GM19463 (cell line): ENCODE measurements around the gene PDE10A.
"Not testable (repeated sequence)": the region's sequence is repeated elsewhere in the genome, so short reads cannot be mapped to it uniquely, and the experiment has no call there.

ENCODE experiments used
- ATAC-seq: cut with Tn5 transposase; IDR thresholded peaks from one replicate; pipeline ENCODE4 v1.9.1; 2021; ENCODE audit warnings: mild to moderate bottlenecking, moderate library complexity; ENCODE audit not compliant: unreplicated experiment

Gene PDE10A

DNA sequence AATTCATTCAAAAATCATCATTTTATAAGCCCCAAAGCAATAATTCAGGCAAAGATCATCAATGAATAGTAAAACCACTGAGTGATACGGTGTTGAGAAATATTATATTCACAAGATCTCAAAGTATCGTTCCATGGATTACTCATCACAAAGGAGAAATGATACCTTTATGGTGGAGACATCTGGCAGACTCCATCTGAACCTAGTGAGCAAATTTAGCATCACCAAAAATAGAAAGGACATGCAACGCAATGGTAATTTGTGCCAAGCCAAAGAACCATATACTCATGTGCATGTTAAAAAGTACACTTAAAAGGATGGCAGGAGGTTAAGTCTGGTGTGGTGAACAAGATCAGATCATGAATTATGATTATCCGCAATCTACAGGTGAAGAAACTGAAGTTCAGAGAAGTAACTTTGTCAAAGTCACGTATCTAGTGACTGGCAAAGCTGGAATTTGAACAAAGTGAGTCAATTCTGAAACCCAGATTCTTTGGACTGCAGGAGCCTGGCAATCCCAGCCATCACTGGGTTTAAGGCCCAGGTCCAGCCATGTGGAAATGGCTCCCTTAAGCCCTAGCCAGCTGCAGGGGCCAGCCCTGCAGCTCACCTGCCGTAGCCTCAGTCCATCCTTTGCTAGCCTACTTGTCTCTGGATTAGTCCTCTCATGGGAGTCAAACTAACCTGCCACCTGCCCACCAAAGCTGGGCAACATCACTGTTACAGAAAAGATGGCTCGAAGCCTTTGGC is 68.3 kb downstream of the PDE10A start:
- no peak for ATAC-seq

DNA sequence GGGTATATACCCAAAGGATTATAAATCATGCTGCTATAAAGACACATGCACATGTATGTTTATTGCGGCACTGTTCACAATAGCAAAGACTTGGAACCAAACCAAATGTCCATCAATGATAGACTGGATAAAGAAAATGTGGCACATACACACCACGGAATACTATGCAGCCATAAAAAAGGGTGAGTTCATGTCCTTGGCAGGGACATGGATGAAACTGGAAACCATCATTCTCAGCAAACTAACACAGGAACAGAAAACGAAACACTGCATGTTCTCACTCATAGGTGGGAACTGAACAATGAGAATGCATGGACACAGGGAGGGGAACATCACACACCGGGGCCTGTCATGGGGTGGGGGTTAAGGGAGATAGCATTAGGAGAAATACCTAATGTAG is 70.1 kb downstream of the PDE10A start:
- ATAC-seq, result not testable (repeated sequence)

DNA sequence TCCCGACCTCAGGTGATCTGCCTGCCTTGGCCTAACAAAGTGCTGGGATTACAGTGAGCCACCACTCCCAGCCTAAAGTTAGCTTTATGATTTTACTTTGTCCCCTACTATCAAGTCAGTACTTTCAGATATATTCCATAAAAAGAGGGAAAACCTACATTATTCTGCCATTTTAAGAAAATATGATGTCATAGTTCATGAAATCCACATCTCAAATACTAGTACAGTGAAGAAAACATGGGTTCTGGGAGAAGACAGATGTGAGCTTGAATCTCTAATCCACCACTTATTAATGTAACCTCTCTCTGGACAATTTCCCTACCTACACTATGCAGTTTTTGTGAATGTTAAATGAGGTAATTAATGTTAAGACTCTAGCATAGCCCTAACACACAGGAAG is 74.5 kb downstream of the PDE10A start:
- ATAC-seq, result no peak

DNA sequence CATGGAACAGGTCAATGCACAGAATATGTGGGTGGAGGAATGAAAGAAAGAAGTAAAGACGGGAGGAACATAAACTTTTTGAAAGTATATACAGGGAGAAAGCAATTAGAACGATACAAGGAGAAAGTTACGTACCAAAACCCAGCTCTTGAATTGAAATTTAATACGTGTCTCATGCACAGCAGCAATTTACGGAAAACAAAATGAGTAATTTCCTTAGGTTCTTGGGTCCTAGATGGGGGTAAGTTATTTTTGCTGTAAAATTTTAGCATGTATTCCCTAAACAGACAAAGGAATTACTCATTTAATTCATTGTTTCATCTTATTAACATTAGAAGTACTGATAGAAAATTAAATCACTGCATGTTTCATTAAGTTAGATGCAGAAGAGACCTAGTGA is 75.8 kb downstream of the PDE10A start:
- no peak for ATAC-seq

DNA sequence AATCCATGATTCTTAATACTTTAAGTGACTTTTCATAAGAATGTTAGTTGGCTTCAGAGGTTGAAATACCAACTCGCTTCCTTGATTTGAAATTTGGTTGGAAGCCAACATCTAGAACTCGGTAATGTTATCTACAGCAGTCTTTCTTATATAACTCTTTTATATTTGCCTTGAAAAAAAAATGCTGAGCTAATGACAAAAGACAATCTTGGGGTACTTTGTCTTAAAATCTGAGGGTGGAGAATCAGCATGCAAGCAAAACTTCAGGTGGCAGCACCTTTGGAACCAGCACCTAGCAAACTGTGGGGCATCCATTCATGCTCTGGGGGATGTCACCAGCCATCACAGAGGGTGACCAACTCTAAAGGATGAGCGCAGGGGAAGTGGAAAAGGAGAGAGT is 76.3 kb downstream of the PDE10A start:
- no peak for ATAC-seq

DNA sequence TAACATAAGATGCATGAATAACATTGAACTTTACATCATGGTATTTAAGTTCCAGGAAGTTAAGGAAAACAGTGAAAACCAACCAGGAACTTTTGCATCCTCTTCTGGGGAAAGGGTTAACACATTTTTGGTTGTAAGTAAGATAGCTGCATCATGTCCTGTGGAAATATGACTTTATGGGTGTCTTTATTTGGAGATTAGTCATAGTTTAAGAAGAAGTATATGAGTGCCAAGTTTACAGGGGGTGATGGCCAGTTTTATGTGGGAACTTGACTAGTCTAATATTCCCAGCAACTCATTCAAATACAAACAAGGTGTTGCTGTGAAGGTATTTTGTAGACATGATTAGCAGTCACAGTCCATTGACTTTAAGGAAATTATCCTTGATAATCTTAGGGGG is 78.0 kb downstream of the PDE10A start:
- ATAC-seq, result no peak

DNA sequence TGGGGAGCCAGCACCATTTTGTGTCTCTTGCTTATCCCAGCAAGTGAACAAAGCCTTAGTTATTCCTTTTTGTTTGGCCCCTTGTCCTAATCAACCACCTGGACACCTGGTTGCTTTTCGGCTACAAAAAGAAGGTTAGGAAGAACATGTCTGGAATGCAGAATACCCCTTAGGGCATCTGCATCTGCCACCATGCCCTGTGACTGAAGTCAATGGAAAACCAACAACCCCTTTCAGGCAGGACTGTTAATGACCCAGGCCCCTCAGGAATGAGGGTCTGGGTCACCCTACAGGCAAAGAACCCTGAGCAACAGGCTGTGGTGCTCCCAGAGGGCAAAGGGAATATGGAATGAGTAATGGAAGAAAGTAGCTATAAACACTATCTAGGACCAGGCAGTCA is 78.5 kb downstream of the PDE10A start:
- ATAC-seq, result no peak

DNA sequence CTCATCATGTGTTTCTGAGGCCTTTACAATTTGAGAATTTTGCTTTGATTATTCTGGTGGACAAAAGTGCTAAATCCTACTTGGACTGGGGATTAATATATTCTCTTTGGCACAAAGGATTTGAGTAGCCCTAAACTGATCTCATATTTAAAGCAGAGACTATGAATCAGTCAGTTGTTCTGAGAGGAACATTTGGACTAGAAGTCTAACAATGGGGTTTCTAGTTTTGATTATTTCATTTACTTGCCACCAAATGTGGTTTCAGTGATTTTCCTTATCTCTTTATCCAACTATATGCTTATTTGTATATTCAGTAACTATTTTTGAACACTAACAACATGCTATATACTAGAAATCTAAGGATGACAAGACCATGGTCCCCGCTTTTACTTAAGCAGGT is 81.4 kb downstream of the PDE10A start:
- ATAC-seq, result no peak

DNA sequence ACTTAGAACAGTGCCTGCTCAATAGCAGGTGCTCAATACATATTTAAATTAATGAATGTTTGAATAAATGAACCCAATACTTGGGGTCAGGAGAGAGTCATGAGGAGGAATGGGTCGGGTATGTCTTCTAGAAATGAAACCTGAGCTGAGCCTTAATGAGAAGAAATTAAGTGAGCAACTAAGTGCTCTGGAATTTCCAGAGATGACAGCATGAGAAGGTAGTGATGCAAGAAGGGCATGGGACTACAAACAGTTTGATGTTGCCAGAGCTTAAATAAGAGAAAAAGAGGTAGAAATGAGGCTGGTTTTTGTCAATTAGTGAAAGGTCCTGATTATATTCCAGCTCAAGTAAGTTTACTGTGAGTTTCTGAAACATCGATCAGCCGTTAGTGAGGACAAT is 82.9 kb downstream of the PDE10A start:
- ATAC-seq, result no peak

DNA sequence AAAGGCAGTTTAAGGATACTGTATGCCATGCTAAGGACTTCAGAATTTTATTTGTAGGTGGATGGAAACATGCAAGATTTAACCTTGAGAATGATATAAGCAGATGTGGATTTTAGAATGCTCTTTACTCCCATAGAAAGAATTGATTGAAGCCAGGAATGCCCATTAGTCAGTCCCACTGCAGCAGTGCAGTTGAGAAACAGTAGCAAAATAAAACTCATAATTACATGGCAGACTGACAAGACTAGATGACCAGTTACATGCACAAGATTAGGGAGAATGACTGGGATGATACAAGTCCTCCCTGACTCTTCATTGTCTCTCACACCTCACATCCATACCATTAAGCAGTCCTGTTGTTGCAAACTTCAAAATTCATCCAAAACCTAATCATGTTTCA is 83.9 kb downstream of the PDE10A start:
- ATAC-seq, result no peak

DNA sequence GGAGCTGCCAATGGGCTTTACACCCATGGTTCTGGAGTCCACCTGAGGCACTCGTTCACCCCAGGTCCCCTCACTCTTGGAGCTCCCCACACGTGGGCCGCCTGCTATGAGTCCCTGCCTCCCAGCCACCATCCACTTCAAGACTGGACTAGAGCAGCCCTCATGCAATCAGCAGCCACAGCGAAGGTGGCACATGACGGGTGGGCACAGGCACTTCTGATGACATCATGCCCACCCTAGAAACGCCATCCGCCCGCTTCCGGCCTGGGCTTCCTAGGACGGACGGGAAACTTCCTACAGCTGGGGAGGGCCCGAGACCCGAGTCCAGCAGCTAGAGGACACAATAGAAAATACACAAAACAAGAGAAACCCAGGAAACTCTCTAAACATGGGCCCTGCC is 85.5 kb downstream of the PDE10A start:
- ATAC-seq, result no peak

DNA sequence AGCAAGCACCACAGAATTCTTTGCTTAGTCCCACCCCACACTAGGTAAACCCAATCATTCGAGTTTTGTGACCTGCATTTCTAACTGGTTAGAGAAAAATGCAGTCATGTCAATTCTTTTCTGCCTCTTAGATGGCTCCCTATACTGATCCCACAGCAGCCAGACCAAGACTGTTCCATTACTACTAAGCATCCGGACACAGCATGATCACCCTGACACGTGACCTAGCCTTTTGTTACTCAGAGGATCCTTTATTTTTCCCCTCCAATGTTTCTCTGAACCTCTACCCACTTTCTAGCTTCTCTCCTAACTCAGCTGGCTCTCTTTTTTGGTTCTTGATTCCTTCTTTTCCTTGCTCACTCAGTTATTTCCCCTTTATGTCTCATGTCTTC is 87.9 kb downstream of the PDE10A start:
- no peak for ATAC-seq

DNA sequence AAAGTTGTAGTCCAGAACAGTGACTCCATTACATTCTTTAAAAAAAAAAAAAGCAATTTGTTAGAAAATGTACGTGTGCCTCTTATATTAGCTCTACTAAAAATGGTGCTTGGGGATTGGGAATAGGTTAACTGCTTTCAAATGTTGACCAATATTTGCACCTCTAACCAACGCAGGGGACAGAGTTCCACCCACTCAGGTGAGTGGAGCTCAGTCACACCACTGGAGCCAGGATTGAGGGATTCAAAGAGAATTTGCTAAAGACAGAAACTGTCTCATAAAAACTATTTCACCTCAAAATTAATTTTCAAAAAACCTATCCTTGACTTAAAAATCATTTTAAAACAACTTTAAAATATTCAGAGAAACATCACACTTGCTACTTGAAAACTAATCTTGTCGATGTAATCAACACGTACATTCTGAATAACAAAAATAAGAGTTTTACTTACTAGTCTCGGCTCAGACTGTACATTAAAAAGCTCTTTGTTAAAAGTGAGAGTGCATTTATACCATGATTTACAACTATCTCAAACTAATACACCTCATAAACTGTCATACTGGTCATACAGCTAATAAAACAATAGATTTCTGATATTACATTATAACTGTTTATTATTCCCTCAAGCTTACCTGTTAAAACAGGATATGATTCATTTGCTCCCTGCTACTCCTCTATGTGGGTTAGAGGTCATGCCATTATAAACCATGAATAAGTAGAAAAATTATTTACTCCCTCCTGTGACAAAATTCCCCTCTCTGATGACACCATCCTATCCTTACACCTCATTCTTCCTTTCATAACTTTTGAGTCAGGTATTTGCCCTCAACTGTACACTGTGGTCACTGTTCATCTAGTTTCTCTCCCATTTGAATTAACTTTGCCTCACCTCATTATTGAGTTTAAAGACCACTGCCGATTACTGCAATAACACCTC is 88.6 kb downstream of the PDE10A start:
- ATAC-seq, result peak; percentile 55

DNA sequence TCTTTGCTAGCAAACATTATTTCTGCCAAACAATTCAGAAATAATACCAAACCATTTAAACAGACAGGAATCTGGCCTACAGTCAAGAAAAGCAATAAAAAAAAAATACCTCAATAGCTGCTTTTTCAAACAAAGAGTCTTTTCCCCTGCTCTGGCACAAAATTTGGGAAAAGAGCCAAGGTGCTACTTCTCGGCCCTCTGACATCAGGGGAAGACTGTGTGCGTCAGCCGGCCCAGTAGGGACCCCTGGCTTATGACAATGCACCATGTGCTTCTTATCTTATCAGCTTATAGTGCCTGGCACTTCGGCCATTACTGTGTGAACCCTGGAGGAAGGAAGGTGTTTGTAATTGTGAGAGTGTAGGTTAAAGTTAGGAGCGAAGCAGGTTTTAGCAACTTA is 89.4 kb downstream of the PDE10A start:
- ATAC-seq, result no peak

DNA sequence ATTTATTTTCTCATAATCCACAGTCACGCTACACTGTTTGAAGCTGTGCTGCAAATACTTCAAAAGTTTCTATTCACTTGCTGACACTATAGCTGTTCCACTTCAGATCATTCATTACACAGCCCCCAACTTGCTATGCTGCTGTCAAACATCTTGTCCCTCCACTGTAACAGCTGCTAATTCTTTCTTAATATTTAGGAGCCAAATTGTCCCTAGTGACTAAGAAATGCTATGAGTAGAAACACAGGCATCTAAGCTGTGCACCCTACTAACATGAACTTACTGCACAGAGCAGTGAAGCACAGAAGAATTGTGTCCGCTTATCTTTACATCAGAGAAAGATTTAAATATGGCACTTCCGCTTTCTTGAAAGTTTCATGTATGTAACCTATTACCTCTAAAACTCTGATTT is 91.3 kb downstream of the PDE10A start:
- ATAC-seq, result peak; percentile 59

DNA sequence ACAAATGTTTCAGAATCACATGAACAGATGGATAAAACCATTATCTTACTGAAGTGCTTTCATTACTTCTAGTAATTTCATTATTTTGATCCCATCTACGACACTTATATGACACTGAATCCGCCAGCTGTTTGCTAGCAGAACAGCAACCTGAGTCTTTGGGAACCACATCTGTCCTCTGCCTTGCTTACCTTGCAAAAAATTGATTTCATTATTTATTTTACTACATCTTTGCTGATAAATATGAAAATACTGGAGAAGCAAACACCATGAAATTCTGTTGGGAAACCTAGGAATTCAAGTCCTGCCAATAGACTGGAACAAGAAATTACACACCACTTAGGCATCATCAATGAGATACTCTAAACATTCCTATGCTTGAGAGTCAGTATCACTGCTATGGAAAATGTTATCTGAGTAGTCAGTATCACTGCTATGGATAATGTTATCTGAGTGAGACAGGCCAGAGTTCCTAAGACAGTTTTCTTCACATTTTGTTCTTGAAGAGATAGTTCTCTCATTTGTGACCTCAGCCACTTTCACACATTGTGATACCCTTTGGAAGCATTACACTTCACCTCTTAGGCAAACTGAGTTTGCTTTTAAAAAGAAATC is 91.9 kb downstream of the PDE10A start:
- ATAC-seq, result no peak

DNA sequence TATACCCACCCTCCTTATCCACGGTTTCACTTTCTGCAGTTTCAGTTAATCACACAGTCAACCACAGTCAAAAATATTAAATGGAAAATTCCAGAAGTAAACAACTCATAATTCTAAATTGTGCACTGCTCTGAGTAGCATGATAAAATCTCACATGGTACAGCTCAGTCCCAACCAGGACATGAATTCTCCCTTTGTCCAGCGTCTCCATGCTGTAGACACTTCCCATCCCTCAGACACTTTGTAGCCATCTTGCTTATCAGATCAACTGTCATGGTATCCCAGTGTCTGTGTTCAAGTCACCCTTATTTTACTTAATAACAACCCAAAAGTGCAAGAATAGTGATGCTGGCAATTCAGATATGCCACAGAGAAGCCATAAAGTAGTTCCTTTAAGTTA is 94.7 kb downstream of the PDE10A start:
- no peak for ATAC-seq

DNA sequence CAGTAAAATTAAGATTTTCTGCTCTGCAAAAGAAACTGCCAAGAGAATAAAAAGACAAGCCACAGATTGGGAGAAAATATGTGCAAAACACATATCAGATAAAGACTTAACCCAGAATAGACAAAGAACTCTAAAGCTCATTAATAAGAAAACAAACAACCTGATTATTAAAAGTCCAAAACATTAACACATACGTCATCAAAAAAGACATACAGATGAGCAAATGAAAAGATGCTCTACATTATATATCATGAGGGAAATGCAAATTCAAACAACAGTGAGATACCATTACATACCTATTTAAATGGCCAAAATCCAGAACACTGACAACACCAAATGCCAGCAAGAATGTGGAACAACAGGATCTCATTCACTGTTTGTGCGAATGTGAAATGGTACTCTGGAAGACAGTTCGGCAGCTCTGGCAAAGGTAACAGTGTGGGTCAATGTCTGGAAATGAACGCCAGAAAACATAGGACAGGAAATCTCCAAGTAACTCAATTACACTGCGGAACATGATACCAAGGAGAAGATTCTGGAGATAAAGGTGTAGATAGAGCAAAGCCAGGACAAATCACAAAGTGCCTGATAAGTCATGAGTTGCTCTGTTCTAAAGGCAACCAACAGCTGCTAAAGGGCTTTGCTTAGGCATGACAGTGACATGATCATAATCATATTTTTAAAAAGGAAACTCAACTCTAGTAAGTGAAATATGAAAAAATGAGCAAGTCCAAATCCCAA is 96.8 kb downstream of the PDE10A start:
- no peak for ATAC-seq

DNA sequence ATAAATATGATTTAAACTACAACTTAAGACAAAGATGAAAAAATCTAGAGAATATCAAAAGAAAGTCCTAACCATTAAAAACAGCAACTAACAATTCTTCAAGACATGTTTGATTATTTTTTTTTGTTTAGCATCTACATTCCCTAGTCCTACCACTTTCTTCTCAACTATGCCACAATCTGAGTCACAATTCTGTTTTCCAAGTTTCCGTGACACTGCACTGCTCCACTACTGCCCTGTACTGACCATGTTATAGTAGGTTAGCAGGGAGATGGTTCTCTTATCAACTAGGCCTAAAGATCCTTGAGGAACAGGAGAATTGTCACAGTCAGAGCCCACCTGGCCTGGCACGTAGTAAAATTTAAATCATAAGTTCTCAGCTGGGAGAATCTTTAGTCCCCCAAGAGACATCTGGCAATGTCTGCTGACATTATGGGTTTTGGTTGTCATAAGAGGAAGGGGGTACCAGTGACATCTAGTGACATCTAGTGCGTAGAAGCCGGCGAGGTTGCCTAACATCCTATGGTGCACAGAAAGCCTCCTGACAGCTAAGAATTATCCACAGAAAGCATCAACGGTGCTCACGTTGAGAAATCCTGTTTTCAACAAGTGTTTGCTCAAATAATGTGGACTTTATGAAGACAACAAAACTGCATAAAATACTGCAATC is 100.5 kb downstream of the PDE10A start:
- no peak for ATAC-seq

DNA sequence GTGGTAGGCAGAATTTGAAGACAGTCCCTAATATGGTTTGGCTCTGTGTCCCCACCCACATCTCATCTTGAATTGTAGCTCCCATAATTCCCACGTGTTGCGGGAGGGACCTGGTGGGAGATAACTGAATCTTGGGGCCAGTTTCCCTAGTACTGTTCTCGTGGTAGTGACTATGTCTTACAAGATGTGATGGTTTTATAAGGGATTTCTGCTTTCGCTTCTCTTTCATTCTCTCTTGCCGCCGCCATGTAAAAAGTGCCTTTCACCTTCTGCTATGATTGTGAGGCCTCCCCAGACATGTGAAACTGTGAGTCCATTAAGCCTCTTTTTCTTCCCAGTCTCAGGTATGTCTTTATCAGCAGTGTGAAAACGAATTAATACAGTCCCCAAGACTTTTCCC is 103.4 kb downstream of the PDE10A start:
- ATAC-seq, result no peak

DNA sequence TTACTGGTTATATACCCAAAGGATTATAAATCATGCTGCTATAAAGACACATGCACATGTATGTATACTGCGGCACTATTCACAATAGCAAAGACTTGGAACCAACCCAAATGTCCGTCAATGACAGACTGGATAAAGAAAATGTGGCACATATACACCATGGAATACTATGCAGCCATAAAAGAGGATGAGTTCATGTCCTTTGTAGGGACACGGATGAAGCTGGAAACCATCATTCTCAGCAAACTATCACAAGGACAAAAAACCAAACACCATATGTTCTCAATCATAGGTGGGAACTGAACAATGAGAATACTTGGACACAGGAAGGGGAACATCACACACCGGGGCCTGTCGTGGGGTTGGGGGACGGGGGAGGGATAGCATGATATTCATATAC is 104.9 kb downstream of the PDE10A start:
- not testable (repeated sequence) for ATAC-seq
